GM23338 (cell line): ENCODE data around the gene ZSWIM5.
"Not testable (repeated sequence)": the region's sequence is repeated elsewhere in the genome, so short reads cannot be mapped to it uniquely, and the experiment has no call there.

Source experiments
- CREB1 ChIP-seq: fragments of 250-450 bp; sonication (Bioruptor Pico); IDR thresholded peaks from 2 replicates; pipeline ENCODE4 v1.5.0; 2020; ENCODE audit warnings: low read depth, mild to moderate bottlenecking, moderate library complexity
- CTCF ChIP-seq, 2 experiments: fragments of 200-600 bp in 1 of 2; sonication (generic) in 1 of 2; conservative IDR thresholded peaks; 2 replicates each; pipeline versions ENCODE4 v1.5.1 to v1.6.1; 2016 to 2017; ENCODE audit warnings: antibody characterized with exemption in 2 of 2, low read depth in 2 of 2, mild to moderate bottlenecking in 2 of 2, moderate library complexity in 1 of 2
- EZH2phosphoT487 ChIP-seq: fragments of 200-600 bp; sonication (generic); IDR thresholded peaks from one replicate; pipeline ENCODE4 v1.8.1; 2018; ENCODE audit warnings: antibody characterized with exemption; ENCODE audit not compliant: unreplicated experiment
- POLR2AphosphoS5 ChIP-seq: IDR thresholded peaks from 2 replicates; pipeline ENCODE4 v1.6.1; 2016; ENCODE audit warnings: antibody characterized with exemption, low read depth
- STAT1 ChIP-seq: IDR thresholded peaks from one replicate; pipeline ENCODE4 v1.6.1; 2016; ENCODE audit warnings: antibody characterized with exemption; ENCODE audit not compliant: unreplicated experiment
- ZNF114 ChIP-seq: fragments of 250-450 bp; sonication (Bioruptor Pico); IDR thresholded peaks from 2 replicates; pipeline ENCODE4 v1.5.0; 2020; ENCODE audit warnings: mild to moderate bottlenecking, moderate library complexity

- not testable (repeated sequence) for TF ChIP-seq CTCF (conservative IDR thresholded peaks at IDR 0.05; ENCODE audit: low read depth in 2 of 2); EZH2phosphoT487; CREB1 (CRISPR knock-in tag); STAT1; ZNF114 (CRISPR knock-in tag); POLR2AphosphoS5
These were observed 43.3 kb downstream of the ZSWIM5 start for GRCh38 chr1:45163111-45163510.
